ENCODE results near the gene OR10X1. TPM values are rescaled to one million over a fixed set of nuclear protein-coding genes. Genes with fewer than 3 reads are reported as not detected.

OR10X1 gene
- total RNA-seq, 1 donor from 2014 or later, result not detected

- Histone ChIP-seq H3K4me3 (no peak overlapping the region), H3K36me3 (no peaks in the 10 kb centered on the region), H3K27me3 (ENCODE audit: low read depth) (no peaks in the 10 kb centered on the region), H3K9me3 (replicated peaks) (no peaks in the 10 kb centered on the region), H3K27ac (replicated peaks) (no peak overlapping the region), H3K4me1 (no peaks in the 10 kb centered on the region)
- intact Hi-C loops (cut with micrococcal nuclease), result no loop called here
- TF ChIP-seq CTCF (IDR thresholded peaks at IDR 0.05; ENCODE audit: borderline replicate concordance), result no peak
- DNase-seq, result no peak
Measured at GRCh38 chr1:158547533-158547932, 32.2 kb downstream of the OR10X1 start.

GRCh38 chr1:158537609-158538008 is 42.1 kb downstream of the OR10X1 start:
- intact Hi-C loops (cut with micrococcal nuclease), result no loop called here
- no peak overlapping the region for H3K27ac ChIP-seq (replicated peaks)
- TF ChIP-seq CTCF (IDR thresholded peaks at IDR 0.05; ENCODE audit: borderline replicate concordance), result no peak
- no peaks in the 10 kb centered on the region for H3K9me3 ChIP-seq (replicated peaks)
- no peak for DNase-seq
- H3K4me1 ChIP-seq, result no peaks in the 10 kb centered on the region
- no peak overlapping the region for H3K4me3 ChIP-seq
- H3K27me3 ChIP-seq (ENCODE audit: low read depth), result no peaks in the 10 kb centered on the region
- no peaks in the 10 kb centered on the region for H3K36me3 ChIP-seq

GRCh38 chr1:158534496-158534895 is 45.2 kb downstream of the OR10X1 start:
- H3K4me1 ChIP-seq, result no peaks in the 10 kb centered on the region
- intact Hi-C loops (cut with micrococcal nuclease), result no loop called here
- no peak overlapping the region for H3K27ac ChIP-seq (replicated peaks)
- no peak overlapping the region for H3K4me3 ChIP-seq
- no peaks in the 10 kb centered on the region for H3K36me3 ChIP-seq
- DNase-seq, result no peak
- H3K27me3 ChIP-seq (ENCODE audit: low read depth), result no peaks in the 10 kb centered on the region
- H3K9me3 ChIP-seq (replicated peaks), result no peaks in the 10 kb centered on the region
- no peak for TF ChIP-seq CTCF (IDR thresholded peaks at IDR 0.05; ENCODE audit: borderline replicate concordance)

Other genes starting within 250 kb of the OR10X1 start
- not detected for gene CD1B, start 248.4 kb downstream of the OR10X1 start, total RNA-seq
- gene CD1E, start 226.0 kb downstream of the OR10X1 start, total RNA-seq, result not detected
- gene OR10T2, start 180.4 kb downstream of the OR10X1 start, total RNA-seq, result not detected
- not detected for gene OR10K2, start 153.7 kb downstream of the OR10X1 start, total RNA-seq
- not detected for gene OR10K1, start 118.1 kb downstream of the OR10X1 start, total RNA-seq
- not detected for gene OR10R2, start 107.7 kb downstream of the OR10X1 start, total RNA-seq
- gene OR6Y1, start 25.5 kb downstream of the OR10X1 start, total RNA-seq, result not detected
- not detected for gene OR6P1, start 9.3 kb downstream of the OR10X1 start, total RNA-seq
- not detected for gene OR10Z1, start 25.4 kb upstream of the OR10X1 start, total RNA-seq
- not detected for gene SPTA1, start 106.8 kb upstream of the OR10X1 start, total RNA-seq
- gene OR6K2, start 120.8 kb upstream of the OR10X1 start, total RNA-seq, result not detected
- not detected for gene OR6K3, start 140.8 kb upstream of the OR10X1 start, total RNA-seq
- gene OR6K6, start 174.8 kb upstream of the OR10X1 start, total RNA-seq, result not detected
- gene OR6N1, start 192.3 kb upstream of the OR10X1 start, total RNA-seq, result not detected
- not detected for gene OR6N2, start 201.3 kb upstream of the OR10X1 start, total RNA-seq

Measured in left ventricle myocardium inferior (tissue), 1 donor.